ENCODE results near the gene SUCO. TPM values are rescaled to one million over a fixed set of nuclear protein-coding genes. Genes with fewer than 3 reads are reported as not detected.

Gene SUCO
- total RNA-seq, 2 experiments from 2014 or later: 18.8 to 20.6 TPM

DNA sequence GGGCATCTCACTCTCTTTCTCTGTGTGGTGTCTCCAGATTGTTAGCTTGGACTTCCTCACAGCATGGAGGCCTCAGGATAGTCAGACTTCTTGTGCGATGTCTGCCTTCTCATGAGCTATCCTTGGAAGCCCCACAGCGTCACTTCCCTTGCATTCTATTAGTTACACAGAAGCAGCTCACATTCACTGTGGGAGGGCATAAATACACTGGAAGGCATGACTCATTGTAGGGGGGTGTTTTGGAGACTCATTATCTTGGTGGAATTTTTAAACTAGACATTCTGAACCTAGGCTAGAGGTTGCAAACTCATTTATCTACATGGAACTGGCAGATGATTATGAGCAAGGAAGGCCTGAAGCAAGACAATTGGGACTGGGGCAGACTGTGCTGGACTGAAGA lies 104.6 kb downstream of the SUCO start:
- Mint-ChIP-seq H3K4me3 (no peak overlapping the region), H3K4me1 (ENCODE audit: low read depth) (peaks cover 58% of the 10 kb centered on the region), H3K9me3 (peaks cover 18% of the 10 kb centered on the region), H3K27me3 (peaks cover 16% of the 10 kb centered on the region), H3K36me3 (peaks cover 8% of the 10 kb centered on the region), H3K27ac (peak overlapping the region; percentile 65)
- CTCF ChIA-PET: interaction anchor here (1.0 to 12.1 kb wide), 6 partner anchors 22 to 105 kb away, joined by 3 to 78 read pairs (median 3); partner anchors contain the start of gene FASLG
- POLR2A ChIA-PET: interaction anchor here (0.7 to 4.3 kb wide), 6 partner anchors 10 to 71 kb away, joined by 3 to 51 read pairs (median 6); partner anchors contain the start of gene FASLG
- DNase-seq: peak; percentile 56
- intact Hi-C loops (cut with micrococcal nuclease): loop anchor here (1.0 kb wide), 1 partner anchor 8 kb away; no protein-coding TSS in a partner anchor

- intact Hi-C loops (cut with micrococcal nuclease): loop anchor here (2.0 kb wide), 3 partner anchors 33 to 457 kb away; no protein-coding TSS in a partner anchor
- Mint-ChIP-seq H3K9me3 (peaks cover 18% of the 10 kb centered on the region), H3K27ac (peak overlapping the region; percentile 98), H3K27me3 (peaks cover 18% of the 10 kb centered on the region), H3K4me3 (peak overlapping the region; percentile 53), H3K36me3 (peaks cover 8% of the 10 kb centered on the region), H3K4me1 (ENCODE audit: low read depth) (peaks cover 62% of the 10 kb centered on the region)
- ChIA-PET CTCF (interaction anchor here (1.3 to 12.1 kb wide), 8 partner anchors 21 to 104 kb away, joined by 3 to 78 read pairs (median 7); partner anchors contain the start of gene FASLG), POLR2A (interaction anchor here (0.7 to 4.3 kb wide), 7 partner anchors 9 to 61 kb away, joined by 3 to 51 read pairs (median 5); partner anchors contain the start of gene FASLG)
- no peak for DNase-seq
Observed at GRCh38 chr1:172638249-172638648, 105.3 kb downstream of the SUCO start.

- CTCF ChIA-PET: interaction anchor here (0.6 to 12.1 kb wide), 17 partner anchors 18 to 196 kb away, joined by 3 to 78 read pairs (median 4); partner anchors contain the start of genes FASLG and PIGC
- H3K27ac Mint-ChIP-seq: peak overlapping the region; percentile 98
- intact Hi-C loops (cut with micrococcal nuclease): loop anchor here (1.0 to 2.0 kb wide), 15 partner anchors 8 to 458 kb away; no protein-coding TSS in a partner anchor
- peaks cover 71% of the 10 kb centered on the region for H3K4me1 Mint-ChIP-seq (ENCODE audit: low read depth)
- H3K36me3 Mint-ChIP-seq: peaks cover 8% of the 10 kb centered on the region
- H3K27me3 Mint-ChIP-seq: peaks cover 20% of the 10 kb centered on the region
- peak overlapping the region; percentile 53 for H3K4me3 Mint-ChIP-seq
- peaks cover 18% of the 10 kb centered on the region for H3K9me3 Mint-ChIP-seq
- POLR2A ChIA-PET: interaction anchor here (0.7 to 4.3 kb wide), 12 partner anchors 8 to 107 kb away, joined by 3 to 51 read pairs (median 4); partner anchors contain the start of genes FASLG and SUCO
- DNase-seq: peak; percentile 93
Observed at GRCh38 chr1:172638885-172639831, 106.2 kb downstream of the SUCO start.

DNA sequence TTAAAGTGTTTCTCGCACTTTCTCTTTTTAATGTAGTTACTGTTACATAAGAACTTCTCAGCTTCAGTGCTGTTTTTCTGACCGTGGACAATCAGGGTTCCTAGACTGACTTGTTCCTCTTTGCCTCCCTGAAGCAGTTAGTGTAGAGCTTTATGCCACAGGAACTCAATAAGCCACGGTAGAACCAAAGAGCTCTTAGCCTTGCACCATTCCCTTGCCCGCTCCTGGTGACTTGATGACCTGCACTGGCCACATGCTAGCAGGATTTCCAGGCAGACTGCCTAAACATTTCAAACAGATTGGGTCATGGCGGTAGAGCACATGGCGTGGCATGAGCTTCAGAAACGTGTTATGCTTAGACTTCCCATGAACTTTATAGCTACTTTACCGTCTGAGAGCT lies 107.2 kb downstream of the SUCO start:
- intact Hi-C loops (cut with micrococcal nuclease): no loop called here
- Mint-ChIP-seq H3K27ac (peak overlapping the region; percentile 98), H3K36me3 (peaks cover 8% of the 10 kb centered on the region), H3K4me1 (ENCODE audit: low read depth) (peaks cover 80% of the 10 kb centered on the region), H3K4me3 (no peak overlapping the region), H3K27me3 (peaks cover 25% of the 10 kb centered on the region), H3K9me3 (peaks cover 18% of the 10 kb centered on the region)
- ChIA-PET POLR2A (interaction anchor here (0.8 to 4.3 kb wide), 8 partner anchors 22 to 106 kb away, joined by 3 to 51 read pairs (median 6); partner anchors contain the start of gene FASLG), CTCF (interaction anchor here (0.7 to 12.1 kb wide), 11 partner anchors 20 to 197 kb away, joined by 3 to 78 read pairs (median 4); partner anchors contain the start of gene PIGC)
- no peak for DNase-seq

DNA sequence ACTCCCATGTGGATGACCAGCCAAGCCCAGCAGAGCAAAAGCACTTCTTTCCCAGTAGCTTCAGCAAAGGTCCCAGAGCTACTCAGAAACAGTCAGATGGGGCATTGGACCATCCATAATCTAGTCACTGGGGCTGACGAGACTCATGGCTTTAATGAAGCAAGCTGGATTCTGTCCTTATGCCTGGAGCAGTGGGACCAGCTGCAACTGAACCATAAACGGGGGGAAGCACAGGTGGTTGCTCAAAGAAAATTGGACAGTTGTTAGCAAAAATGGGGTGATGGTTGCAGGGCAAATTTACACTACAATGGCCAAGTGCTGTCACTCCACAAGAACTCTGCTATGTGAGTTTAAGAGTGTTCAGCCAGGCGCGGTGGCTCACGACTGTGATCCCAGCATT lies 108.5 kb downstream of the SUCO start:
- POLR2A ChIA-PET: interaction anchor here (0.8 kb wide), 2 partner anchors 18 to 22 kb away, joined by 4 read pairs; partner anchors contain the start of gene FASLG
- Mint-ChIP-seq H3K4me1 (ENCODE audit: low read depth) (peaks cover 85% of the 10 kb centered on the region), H3K36me3 (peaks cover 8% of the 10 kb centered on the region), H3K4me3 (no peak overlapping the region), H3K9me3 (peaks cover 12% of the 10 kb centered on the region), H3K27me3 (peaks cover 29% of the 10 kb centered on the region), H3K27ac (no peak overlapping the region)
- intact Hi-C loops (cut with micrococcal nuclease): no loop called here
- no peak for DNase-seq
- CTCF ChIA-PET: interaction anchor here (1.2 to 12.1 kb wide), 2 partner anchors 78 to 85 kb away, joined by 4 to 78 read pairs; no protein-coding TSS in a partner anchor

DNA sequence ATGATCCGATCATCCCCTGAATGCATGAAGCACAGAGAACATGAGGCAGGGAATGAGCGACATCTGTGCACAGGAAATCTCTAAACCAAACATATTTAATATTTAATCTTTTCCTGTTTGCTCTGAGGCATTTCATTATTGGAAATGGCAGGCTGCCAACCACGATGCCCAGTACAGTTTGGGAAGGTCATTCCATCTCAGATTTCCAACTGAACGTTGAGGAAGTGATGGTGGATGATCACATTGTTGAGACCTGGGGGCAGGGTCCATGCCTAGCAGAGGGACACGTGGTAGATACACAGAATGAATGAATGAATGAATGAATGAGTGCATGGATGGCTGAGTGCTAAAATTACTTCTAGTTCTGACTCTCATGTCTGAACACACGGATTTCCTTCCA lies 110.0 kb downstream of the SUCO start:
- POLR2A ChIA-PET: interaction anchor here (0.7 kb wide), 1 partner anchor 16 kb away, joined by 3 read pairs; the partner anchor contains the start of gene FASLG
- DNase-seq: no peak
- peaks cover 31% of the 10 kb centered on the region for H3K27me3 Mint-ChIP-seq
- intact Hi-C loops (cut with micrococcal nuclease): no loop called here
- no peaks in the 10 kb centered on the region for H3K9me3 Mint-ChIP-seq
- peaks cover 87% of the 10 kb centered on the region for H3K4me1 Mint-ChIP-seq (ENCODE audit: low read depth)
- CTCF ChIA-PET: interaction anchor here (12.1 kb wide), 1 partner anchor 76 kb away, joined by 78 read pairs; no protein-coding TSS in a partner anchor
- H3K4me3 Mint-ChIP-seq: no peak overlapping the region
- H3K36me3 Mint-ChIP-seq: no peaks in the 10 kb centered on the region
- no peak overlapping the region for H3K27ac Mint-ChIP-seq

DNA sequence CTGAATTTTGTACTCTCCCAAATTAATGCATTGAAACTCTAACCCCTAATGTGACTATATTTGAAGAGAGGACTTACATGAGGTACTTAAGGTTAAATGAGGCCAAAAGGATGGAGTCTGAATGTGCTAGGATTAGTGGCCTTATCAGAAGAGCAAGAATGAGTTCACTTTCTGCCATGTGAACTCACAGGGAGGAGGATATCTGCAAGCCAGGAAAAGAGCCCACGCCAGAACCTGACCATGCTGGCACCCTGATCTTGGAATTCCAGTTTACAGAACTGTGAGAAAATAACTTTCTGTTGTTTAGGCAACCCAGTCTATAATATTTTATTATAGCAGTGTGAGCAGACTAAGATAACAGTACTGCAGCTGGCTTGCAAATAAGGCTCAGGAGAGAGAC lies 113.7 kb downstream of the SUCO start:
- H3K4me1 Mint-ChIP-seq (ENCODE audit: low read depth): peaks cover 54% of the 10 kb centered on the region
- intact Hi-C loops (cut with micrococcal nuclease): loop anchor here (1.0 kb wide), 2 partner anchors 7 to 16 kb away; no protein-coding TSS in a partner anchor
- no peak for DNase-seq
- H3K27me3 Mint-ChIP-seq: peaks cover 20% of the 10 kb centered on the region
- CTCF ChIA-PET: interaction anchor here (0.9 to 1.4 kb wide), 4 partner anchors 36 to 98 kb away, joined by 3 to 5 read pairs (median 3); no protein-coding TSS in a partner anchor
- H3K4me3 Mint-ChIP-seq: no peak overlapping the region
- no peak overlapping the region for H3K27ac Mint-ChIP-seq
- POLR2A ChIA-PET: interaction anchor here (0.6 to 1.7 kb wide), 4 partner anchors 8 to 34 kb away, joined by 3 to 5 read pairs (median 4); no protein-coding TSS in a partner anchor
- no peaks in the 10 kb centered on the region for H3K36me3 Mint-ChIP-seq
- H3K9me3 Mint-ChIP-seq: no peaks in the 10 kb centered on the region

GRCh38 chr1:172647110-172647564 lies 114.2 kb downstream of the SUCO start:
- Mint-ChIP-seq H3K36me3 (no peaks in the 10 kb centered on the region), H3K9me3 (no peaks in the 10 kb centered on the region), H3K4me1 (ENCODE audit: low read depth) (peaks cover 52% of the 10 kb centered on the region), H3K4me3 (no peak overlapping the region), H3K27ac (no peak overlapping the region), H3K27me3 (peaks cover 20% of the 10 kb centered on the region)
- ChIA-PET CTCF (interaction anchor here (0.9 to 1.4 kb wide), 4 partner anchors 35 to 98 kb away, joined by 3 to 5 read pairs (median 3); no protein-coding TSS in a partner anchor), POLR2A (interaction anchor here (0.6 to 1.7 kb wide), 4 partner anchors 9 to 33 kb away, joined by 3 to 5 read pairs (median 4); no protein-coding TSS in a partner anchor)
- intact Hi-C loops (cut with micrococcal nuclease): loop anchor here (1.0 kb wide), 2 partner anchors 8 to 15 kb away; no protein-coding TSS in a partner anchor
- DNase-seq: peak; percentile 62

DNA sequence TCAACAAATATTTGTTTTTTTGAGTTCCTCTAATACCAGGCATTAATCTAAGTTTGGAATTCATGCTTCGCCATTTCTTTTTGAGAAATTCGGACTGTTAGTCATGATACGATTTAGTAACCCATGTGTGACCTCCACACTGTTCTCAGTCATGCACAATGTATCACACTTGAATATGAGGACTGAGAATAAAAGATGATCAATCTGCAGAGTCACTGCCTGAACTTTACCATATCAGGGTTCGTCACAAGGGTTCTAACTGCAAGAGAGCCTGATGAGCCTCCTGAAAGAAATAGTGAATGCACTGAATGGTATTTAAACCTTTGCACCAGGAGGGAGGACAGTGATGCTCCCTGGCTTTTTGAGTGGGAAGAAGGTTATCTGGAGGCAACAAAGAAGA lies 115.0 kb downstream of the SUCO start:
- intact Hi-C loops (cut with micrococcal nuclease): loop anchor here (1.0 kb wide), 2 partner anchors 9 to 14 kb away; no protein-coding TSS in a partner anchor
- Mint-ChIP-seq H3K9me3 (no peaks in the 10 kb centered on the region), H3K4me1 (ENCODE audit: low read depth) (peaks cover 45% of the 10 kb centered on the region), H3K27me3 (peaks cover 17% of the 10 kb centered on the region), H3K4me3 (no peak overlapping the region), H3K27ac (no peak overlapping the region), H3K36me3 (no peaks in the 10 kb centered on the region)
- ChIA-PET POLR2A (interaction anchor here (1.5 to 1.7 kb wide), 2 partner anchors 9 to 13 kb away, joined by 4 to 5 read pairs; no protein-coding TSS in a partner anchor), CTCF (interaction anchor here (1.4 kb wide), 1 partner anchor 35 kb away, joined by 3 read pairs; no protein-coding TSS in a partner anchor)
- no peak for DNase-seq

GRCh38 chr1:172650474-172651193 lies 117.7 kb downstream of the SUCO start:
- Mint-ChIP-seq H3K9me3 (peaks cover 8% of the 10 kb centered on the region), H3K36me3 (no peaks in the 10 kb centered on the region), H3K4me1 (ENCODE audit: low read depth) (peaks cover 37% of the 10 kb centered on the region), H3K4me3 (no peak overlapping the region), H3K27ac (no peak overlapping the region), H3K27me3 (peaks cover 7% of the 10 kb centered on the region)
- POLR2A ChIA-PET: no interaction called here
- CTCF ChIA-PET: interaction anchor here (0.7 to 1.7 kb wide), 3 partner anchors 10 to 508 kb away, joined by 3 to 5 read pairs (median 4); no protein-coding TSS in a partner anchor
- DNase-seq: no peak
- intact Hi-C loops (cut with micrococcal nuclease): no loop called here
